ENCODE results near the gene IRAG1.

IRAG1 gene, protein sequence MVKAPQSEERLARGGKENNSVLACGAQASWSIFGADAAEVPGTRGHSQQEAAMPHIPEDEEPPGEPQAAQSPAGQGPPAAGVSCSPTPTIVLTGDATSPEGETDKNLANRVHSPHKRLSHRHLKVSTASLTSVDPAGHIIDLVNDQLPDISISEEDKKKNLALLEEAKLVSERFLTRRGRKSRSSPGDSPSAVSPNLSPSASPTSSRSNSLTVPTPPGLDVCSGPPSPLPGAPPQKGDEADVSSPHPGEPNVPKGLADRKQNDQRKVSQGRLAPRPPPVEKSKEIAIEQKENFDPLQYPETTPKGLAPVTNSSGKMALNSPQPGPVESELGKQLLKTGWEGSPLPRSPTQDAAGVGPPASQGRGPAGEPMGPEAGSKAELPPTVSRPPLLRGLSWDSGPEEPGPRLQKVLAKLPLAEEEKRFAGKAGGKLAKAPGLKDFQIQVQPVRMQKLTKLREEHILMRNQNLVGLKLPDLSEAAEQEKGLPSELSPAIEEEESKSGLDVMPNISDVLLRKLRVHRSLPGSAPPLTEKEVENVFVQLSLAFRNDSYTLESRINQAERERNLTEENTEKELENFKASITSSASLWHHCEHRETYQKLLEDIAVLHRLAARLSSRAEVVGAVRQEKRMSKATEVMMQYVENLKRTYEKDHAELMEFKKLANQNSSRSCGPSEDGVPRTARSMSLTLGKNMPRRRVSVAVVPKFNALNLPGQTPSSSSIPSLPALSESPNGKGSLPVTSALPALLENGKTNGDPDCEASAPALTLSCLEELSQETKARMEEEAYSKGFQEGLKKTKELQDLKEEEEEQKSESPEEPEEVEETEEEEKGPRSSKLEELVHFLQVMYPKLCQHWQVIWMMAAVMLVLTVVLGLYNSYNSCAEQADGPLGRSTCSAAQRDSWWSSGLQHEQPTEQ

DNA sequence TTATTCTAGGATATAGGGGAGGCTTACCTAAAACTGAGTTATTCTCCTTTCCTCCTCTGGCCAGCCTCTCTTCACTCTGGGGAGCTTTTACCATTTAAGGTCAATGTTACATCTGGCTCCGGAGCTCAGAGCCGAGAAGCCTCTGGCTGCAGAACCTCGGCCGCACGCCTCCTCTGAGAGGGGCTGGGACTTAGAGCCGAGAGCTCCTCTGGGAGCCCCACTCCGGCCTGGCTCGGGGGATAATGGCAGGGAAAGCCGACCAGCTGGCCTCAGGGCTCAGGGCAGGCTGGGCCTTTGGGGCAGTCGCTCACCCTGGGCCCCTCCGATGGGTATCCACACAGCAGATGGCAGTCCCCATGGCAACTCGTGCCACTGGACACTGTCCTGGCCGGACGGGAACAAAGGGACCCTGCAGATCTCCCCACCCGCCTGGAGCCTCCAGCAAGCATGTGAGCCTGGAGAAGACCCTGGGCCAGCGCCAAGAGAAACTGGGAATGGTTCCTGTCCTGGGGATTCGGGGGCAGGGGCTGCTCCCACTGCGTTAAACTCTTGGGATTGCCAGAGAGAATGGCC, at the start of gene IRAG1:
IRAG1 (minus strand) TSS at position 247 of the 573 bp plus-strand sequence; CDS start at position 94, 153 bp downstream.
- in situ Hi-C loops (cut with MboI; ENCODE audit: low sequenced_read_pairs) = no loop called here

DNA sequence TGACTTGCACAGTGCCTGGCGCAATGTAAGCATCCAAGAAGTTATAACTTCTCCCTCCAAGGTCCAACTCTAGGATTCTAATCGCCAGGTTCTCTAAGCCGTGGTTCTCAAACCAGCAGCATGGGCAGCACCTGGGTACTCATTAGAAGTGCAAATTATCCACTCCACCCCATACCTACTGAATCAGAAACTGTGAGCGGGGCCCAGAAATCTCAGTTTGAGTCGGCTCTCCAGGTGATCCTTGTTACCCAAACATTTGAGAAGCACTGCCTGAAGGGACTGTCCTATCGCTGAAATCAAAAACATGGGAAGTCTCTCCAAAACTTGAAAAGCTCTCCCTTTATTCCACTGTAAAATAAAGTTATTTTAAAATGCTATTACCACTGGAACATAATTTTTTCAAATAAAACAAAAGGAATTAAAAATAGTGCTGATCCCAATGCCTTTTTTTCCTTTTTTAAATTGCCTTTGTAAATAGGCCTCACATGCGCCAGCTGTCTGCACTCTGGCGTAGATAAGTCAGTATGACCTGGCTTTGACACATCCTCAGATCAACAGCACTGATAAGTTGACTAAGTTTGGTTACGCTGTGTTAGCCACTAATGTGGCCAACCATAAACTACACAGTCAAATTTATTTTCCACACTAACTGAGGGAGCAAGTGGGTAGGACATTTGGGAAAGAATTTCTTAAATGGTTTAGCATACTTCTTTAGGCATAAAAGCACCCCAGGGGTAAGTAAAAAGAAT, 49.1 kb upstream of the IRAG1 start:
- in situ Hi-C loops (cut with MboI; ENCODE audit: low sequenced_read_pairs) = no loop called here

DNA sequence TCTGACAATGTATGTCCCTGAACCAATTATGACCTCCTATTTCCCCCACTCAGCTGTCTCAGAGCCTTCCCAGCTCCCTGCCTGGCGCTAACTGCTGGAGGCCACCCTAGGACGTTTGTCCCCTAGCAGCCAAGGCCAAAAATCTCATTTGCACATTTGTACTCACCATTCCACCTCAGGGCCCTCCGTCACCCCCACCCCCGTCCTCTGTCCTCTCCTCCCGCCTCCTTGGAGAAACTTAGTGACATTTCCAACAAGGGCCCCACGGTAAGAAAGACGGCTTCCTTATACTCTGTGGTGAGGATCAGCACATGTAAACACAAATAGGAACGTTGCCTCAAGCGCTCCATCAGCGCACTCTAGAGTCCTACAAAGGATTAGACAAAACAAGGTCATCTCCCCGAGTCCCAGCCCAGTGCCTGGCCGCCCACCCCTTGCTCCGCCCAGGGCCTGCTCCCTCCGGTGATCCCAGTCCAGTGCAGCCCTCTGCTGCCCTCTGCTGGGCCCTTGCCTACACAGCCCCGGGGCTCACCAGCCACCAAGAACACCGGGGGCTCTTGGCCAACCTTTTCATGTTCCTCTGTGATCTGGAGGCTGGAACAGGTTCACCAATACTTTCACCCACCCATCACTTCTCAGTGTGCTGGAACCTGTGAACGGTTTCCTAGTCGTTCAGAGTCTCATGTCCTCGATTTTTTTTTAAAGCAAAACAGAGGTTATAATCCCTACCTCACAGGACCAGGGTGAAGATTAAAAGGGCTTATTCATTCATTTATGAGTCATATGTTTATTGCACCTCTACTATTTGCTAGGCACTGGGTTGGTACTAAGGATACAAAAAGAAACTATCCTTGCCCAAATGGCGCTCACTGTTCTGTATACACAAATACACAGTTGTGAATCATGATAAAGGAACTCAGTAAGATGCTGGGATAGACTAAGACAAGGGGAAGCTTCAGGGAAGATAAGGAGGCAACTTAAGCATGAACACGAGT, 42.2 kb upstream of the IRAG1 start:
- in situ Hi-C loops (cut with MboI; ENCODE audit: low sequenced_read_pairs) = no loop called here

DNA sequence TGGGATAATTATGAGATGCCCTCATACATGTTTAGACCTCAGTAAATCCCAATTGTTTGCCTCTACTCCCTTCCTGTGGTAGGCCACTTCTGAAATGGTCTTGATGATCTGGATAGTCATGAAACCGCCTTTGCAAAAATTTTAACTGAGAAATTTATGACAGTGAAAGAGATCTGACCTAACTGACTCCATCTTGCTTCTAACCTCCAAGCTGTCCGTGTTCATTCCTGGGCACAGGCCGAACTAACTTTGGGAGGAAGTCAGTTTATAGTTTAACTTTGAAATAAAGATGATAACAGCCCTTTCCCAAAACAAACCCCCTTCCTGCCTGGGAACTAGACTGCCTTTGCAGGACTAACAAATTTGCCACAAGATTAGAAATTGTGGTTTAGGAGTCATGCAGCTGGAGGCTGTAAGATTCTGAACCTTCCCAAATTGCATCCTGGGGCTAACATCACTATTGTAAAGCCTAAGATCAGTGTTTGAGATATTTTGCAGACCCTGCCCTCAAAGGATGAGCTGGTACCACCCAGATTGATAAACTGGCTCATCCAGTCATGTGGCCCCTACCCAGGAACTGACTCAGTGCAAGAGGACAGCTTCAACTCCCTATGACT, 37.6 kb upstream of the IRAG1 start:
- in situ Hi-C loops (cut with MboI; ENCODE audit: low sequenced_read_pairs) = no loop called here

DNA sequence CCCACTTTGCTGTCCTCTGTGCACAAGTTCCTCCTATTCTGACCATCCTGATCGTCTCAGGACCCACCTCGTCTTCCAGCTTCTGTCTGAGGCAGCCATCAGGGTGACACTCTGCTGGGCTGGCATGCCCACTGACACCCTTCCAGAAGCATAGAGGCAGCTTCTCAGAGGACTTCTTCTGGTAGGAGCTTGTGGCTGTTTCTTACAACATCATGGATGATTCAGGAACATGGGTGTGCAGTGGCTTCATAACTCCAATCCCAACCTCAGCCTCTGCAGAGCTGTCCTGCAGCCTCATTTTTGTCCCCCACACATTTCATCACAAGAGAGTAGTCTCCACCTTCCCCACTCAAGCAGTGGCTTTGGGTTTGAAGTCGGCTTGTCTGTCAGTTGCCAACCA, 36.6 kb upstream of the IRAG1 start:
- in situ Hi-C loops (cut with MboI; ENCODE audit: low sequenced_read_pairs) = no loop called here

DNA sequence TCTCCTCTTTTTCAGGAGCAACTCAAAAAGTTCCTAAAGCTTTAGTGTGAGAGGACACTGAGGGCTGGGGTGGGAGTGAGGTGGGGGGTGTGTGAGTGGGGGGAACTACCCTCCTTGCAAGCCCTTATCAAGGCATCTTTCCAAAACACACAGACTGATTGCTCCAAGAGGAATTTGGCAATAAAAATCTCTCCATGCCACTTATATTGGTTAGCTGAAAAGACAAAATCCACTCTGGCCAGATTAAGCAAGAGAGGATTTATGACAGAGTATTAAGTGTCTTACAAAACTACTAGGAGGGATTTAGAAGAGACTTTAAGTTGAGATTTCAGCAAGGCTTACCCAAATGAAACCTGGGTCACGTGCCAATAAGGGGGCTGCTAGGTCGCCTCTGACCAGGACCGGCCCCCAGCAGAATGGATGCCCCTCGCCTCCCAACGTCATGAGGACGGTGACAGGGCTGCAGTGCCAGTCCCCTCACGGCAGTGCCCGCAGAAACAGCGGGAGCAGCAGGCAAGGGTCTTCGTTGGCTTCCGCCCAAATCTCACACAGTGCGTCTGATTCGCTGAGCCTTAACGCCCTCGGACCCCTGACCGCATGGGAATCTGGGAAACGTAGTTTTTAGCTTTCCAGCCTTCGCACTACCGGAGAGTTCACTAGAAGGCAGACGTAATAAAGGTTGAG, 35.4 kb upstream of the IRAG1 start:
- in situ Hi-C loops (cut with MboI; ENCODE audit: low sequenced_read_pairs) = no loop called here

DNA sequence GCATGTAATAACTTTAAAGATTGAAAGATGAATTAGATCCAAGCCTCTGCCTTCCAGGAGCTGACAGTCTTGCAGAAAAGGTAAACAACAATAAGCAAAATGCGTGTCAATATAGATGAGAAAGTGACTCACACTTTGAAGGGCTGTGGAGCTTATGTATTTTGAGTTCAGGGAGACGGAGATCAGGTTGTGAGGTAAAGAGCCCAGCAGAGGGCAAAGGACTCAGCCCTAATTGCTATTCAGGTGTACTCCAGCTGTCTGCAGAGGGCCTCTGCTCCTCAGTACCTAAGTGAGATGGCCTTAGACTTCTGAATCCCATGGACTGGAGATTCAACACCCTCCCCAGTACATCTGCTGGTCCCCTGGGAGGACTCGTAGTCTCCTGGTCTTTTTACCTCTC, 34.6 kb upstream of the IRAG1 start:
- in situ Hi-C loops (cut with MboI; ENCODE audit: low sequenced_read_pairs) = no loop called here

DNA sequence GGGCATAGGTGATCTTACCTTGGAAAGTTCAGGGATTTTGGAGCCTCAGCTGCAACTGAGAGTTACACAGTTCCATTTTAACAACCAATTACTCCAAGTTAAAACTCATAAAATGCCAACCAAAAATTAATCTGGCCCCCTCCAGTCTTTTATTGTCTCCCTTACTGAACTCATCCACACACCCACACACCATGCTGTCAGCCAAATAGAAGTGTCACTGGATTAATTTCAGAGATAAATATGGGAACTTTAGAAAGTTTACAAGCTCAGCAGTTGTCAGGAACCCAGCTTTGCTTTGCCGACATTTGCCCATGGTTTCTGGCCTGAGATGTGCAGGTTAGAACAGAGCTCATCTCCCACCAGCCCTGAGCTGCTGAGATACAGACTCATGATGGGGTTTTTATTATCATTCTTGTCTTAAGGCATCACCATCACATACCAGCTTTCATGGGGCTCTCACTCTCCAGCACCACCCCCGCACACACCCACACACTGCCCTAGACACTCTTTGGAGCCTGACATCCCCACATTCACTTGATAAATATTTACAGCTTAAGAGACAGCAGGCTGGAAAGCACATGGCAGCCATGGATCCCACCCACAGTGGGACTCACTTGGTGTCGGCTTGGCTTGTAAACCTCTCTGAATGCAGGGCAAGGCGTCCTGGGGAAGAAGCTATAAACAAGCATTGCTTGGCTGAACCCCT, 33.7 kb upstream of the IRAG1 start:
- in situ Hi-C loops (cut with MboI; ENCODE audit: low sequenced_read_pairs) = no loop called here

DNA sequence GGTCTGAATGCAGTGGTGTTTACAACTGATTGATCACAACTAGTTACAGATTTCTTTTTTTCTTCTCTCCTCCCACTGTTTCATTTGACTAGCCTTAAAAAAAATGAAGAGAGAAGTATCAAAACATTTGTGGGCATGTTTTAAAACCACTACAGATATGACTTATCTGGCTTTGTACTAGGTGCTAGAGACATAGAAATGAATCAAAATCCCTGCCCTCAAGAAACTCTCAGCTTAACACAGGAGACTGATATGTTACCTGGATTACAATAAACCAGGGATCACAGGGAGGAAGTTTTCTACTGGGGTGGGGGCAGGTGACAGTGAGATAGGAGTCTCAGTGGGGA, 32.3 kb upstream of the IRAG1 start:
- in situ Hi-C loops (cut with MboI; ENCODE audit: low sequenced_read_pairs) = no loop called here

DNA sequence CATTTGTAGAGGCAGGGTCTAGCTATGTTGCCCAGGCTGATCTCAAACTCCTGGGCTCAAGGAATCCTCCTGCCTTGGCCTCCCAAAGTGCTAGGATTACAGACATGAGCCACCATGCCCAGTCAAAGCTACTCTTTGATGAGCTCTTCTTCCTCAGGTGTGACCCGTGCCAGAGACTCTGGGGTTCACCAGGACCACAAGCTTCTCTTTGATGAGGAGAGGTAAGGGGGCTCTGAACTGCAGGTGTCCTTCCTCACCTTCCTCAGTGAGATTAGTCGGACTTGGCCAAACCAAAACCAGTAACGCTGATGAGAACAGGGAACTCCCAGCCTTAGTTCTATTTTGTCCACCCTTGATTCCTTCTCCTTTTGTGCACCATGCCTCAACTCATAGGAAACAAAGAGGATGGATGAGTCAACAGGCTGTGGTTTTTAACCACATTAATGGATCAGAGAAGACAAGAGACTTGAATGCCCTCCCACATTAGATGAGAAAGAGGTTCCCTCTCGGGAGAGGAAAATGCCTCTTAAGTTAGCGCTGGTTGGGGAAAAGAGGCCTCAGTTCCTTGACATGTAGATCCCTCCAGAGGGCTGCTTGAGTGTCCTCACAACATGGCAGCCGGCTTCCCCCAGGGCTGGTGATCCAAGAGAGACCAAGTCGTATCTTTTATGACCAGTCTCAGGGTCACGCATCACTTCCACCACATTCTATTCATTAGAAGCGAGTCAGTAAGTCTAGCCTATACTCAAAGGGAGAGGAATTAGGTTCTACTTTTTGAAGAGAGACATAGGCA, 31.8 kb upstream of the IRAG1 start:
- in situ Hi-C loops (cut with MboI; ENCODE audit: low sequenced_read_pairs) = no loop called here

DNA sequence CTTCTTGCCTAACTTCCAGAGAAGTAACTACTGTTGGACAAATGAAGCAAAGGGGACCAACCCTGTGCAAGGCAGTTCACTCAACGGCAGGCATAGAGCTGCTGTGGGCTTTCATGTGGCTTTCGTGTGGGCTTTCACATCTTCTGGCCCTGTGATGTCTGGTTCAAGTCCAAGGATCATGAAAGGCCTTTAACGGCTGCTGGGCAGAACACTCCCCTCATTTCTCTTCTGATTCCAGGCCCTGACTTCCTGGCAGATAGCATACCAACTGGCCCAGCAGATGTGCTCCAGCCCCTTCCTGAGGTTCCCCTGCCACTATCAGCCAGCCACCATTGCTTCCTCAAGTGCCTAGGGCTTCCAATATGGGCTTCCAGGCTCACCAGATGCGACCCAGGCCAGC, 28.8 kb upstream of the IRAG1 start:
- in situ Hi-C loops (cut with MboI; ENCODE audit: low sequenced_read_pairs) = no loop called here

DNA sequence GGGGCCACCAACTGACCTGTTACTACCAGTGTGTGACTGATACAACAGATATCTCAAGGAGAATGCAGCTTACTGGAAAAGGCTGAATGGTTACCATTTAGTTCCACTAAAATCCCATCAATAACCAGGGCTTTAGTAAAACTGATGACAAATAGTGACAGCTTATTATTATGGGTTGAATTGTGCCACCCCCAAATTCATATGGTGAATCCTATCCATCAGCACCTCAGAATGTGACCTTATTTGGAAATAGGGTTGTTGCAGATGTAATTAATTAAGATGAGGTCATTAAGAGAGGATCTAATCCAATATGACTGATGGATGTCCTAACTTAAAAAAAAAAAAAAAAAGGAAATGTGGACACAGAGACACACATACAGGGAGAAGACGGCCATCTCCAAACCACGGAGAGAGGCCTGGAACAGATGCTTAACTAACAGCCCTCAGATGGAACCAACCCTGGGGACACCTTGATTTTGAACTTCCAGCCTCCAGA, 27.4 kb upstream of the IRAG1 start:
- in situ Hi-C loops (cut with MboI; ENCODE audit: low sequenced_read_pairs) = no loop called here

DNA sequence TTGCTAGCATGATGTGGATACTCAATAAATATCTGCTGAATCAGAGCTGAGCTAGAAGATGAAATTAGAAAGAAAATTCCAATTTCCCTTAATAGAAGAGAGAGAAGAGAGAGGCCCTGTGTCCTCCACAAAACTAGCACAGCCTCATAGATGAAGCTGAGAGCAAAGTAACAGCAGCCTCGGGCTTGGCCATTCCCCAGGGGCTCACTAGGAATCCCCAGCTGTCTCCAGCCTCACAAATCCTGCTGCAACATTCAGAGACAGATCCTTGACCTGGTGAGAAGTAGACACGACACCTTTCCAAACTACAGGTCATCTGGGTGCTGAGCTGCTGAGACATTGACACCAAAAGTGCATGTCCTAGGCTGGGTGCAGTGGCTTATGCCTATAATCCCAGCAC, 26.1 kb upstream of the IRAG1 start:
- in situ Hi-C loops (cut with MboI; ENCODE audit: low sequenced_read_pairs) = no loop called here

DNA sequence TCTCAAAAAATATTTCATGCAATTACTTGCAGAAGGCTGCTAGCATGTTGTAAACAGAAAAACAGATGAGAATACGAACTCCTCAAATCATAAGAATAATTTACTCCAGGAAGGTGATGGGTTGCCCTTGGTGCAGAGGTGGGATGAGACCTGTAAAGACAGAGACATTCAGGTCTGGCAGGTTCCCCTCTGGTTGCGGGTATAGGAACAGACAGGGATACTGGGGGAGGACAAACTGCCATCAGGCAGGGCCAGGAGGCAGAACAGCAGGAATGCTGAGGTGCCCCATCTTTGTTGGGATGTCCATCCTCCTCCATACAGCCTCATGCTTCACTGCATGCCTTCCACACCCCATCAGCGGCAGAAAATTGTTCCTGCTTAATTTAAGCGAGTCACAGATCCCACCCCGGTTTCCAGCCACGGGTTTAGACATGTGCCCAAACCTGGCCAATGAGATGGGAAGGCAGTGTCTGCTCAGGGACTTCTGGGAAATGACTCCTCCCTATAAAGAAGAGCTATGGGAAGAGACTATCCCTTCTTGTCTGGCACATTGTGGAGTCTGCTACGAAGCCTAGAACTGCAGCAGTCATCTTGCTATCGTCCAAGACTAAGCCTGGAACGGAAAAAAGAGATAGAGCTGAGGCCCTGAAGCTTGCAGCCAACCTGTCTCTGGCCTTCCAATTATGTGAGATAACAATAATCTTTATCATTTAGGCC, 23.1 kb upstream of the IRAG1 start:
- in situ Hi-C loops (cut with MboI; ENCODE audit: low sequenced_read_pairs) = no loop called here

DNA sequence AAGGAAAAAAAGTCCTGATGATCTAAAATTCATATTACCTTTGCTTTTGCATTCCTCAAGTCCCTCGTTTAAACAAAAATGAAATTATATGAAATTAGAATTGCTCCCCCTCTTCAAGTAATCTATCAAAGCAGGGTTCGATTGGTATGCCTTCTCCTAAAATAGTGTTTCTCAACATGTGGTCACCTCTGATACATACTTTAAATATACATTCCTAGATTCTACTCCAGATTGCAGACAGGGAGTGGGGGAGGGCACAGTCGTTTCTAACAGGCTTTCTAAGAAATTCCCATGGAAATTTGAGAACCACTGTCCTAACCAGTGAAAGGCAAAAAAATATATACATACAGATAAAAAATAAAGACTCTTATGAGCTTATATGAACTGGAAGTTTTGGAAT, 22.6 kb upstream of the IRAG1 start:
- in situ Hi-C loops (cut with MboI; ENCODE audit: low sequenced_read_pairs) = no loop called here

DNA sequence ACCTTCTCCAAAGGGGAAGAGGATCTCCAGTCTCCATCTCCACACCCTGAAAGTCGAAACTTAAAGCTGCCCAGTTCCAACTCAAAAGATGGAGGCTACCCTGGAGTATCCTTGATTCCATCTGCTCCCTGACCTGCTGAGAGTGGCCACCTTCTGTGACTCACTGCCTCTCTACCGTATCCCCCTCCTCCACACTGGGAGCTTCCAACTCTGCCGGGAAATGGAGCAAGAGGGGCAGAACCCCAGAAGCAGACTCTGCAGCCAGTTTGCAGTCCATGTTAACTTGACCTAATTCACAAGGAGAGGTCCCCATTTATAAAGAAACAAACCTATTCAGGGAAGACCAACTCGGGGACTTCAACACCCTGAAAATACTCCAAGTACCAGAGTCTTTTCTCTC, 22.0 kb upstream of the IRAG1 start:
- in situ Hi-C loops (cut with MboI; ENCODE audit: low sequenced_read_pairs) = no loop called here

Data from hTERT RPE-1 (cell line).